Sigmoid colon (tissue), 3 donors: Measurements from ENCODE around the gene CSTPP1.

Experiments
- POLR2A ChIP-seq, 2 donors: fragments of 450-650 bp; IDR thresholded peaks; one replicate each; pipeline ENCODE4 v1.6.1; 2016; ENCODE audit warnings: antibody characterized with exemption in 2 of 2, mild to moderate bottlenecking in 2 of 2, moderate library complexity in 2 of 2
- TF ChIP-seq, protein P1 (sequence below), 4 experiments: fragments of 450-650 bp in 3 of 4; fragments of 200-600 bp in 1 of 4; IDR thresholded peaks; one replicate each; pipeline ENCODE4 v1.5.1; 2016 to 2019; ENCODE audit warnings: antibody characterized with exemption in 4 of 4, mild to moderate bottlenecking in 3 of 4, moderate library complexity in 2 of 4

DNA sequence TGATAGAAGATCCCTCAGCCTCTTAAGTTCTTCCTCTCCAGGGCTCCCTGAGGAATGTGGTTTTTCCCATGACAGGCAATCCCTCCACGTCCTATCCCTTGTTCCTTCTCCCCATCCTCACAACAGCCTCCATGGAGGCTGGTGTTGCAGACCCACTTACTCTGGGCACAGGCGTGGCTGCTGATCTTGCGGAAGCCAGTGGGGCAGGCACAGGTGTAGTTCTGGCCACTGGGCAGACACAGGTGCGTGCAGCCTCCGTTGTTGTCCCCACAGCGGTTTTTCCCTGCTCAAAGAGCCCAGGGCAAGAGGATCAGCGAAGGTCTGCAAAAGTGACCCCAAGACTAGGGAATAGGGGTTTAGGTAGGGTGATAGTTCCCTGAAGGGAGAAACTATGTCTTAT lies 47.3 kb upstream of the CSTPP1 start:
- TF ChIP-seq, protein P1, sequence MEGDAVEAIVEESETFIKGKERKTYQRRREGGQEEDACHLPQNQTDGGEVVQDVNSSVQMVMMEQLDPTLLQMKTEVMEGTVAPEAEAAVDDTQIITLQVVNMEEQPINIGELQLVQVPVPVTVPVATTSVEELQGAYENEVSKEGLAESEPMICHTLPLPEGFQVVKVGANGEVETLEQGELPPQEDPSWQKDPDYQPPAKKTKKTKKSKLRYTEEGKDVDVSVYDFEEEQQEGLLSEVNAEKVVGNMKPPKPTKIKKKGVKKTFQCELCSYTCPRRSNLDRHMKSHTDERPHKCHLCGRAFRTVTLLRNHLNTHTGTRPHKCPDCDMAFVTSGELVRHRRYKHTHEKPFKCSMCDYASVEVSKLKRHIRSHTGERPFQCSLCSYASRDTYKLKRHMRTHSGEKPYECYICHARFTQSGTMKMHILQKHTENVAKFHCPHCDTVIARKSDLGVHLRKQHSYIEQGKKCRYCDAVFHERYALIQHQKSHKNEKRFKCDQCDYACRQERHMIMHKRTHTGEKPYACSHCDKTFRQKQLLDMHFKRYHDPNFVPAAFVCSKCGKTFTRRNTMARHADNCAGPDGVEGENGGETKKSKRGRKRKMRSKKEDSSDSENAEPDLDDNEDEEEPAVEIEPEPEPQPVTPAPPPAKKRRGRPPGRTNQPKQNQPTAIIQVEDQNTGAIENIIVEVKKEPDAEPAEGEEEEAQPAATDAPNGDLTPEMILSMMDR (IDR thresholded peaks at IDR 0.05), result no peak
- TF ChIP-seq POLR2A (IDR thresholded peaks at IDR 0.05), result no peak
